Ishikawa (cell line): ENCODE measurements around the gene GATA3.

Source experiments
- CEBPB ChIP-seq: IDR thresholded peaks from 2 replicates; pipeline ENCODE4 v1.6.1; 2012
- CREB1 ChIP-seq: IDR thresholded peaks from 2 replicates; pipeline ENCODE4 v1.6.1; 2012; ENCODE audit warnings: low read depth
- EGR1 ChIP-seq: IDR thresholded peaks from 2 replicates; pipeline ENCODE4 v1.6.1; 2012
- EP300 ChIP-seq: IDR thresholded peaks from 2 replicates; pipeline ENCODE4 v1.6.1; 2012; ENCODE audit warnings: borderline replicate concordance
- FOXM1 ChIP-seq: IDR thresholded peaks from 2 replicates; pipeline ENCODE4 v1.6.1; 2012; ENCODE audit warnings: low read depth, borderline replicate concordance
- MAX ChIP-seq: IDR thresholded peaks from 2 replicates; pipeline ENCODE4 v1.6.1; 2012
- NFIC ChIP-seq: IDR thresholded peaks from 2 replicates; pipeline ENCODE4 v1.6.1; 2012
- RAD21 ChIP-seq: IDR thresholded peaks from 2 replicates; pipeline ENCODE4 v1.6.1; 2012; ENCODE audit warnings: low read depth
- TAF1 ChIP-seq: IDR thresholded peaks from 2 replicates; pipeline ENCODE4 v1.6.1; 2012; ENCODE audit warnings: low read depth, mild to moderate bottlenecking
- TCF12 ChIP-seq: IDR thresholded peaks from 2 replicates; pipeline ENCODE4 v1.6.1; 2012; ENCODE audit warnings: low read depth
- TEAD4 ChIP-seq: IDR thresholded peaks from 2 replicates; pipeline ENCODE4 v1.6.1; 2012
- YY1 ChIP-seq: IDR thresholded peaks from 2 replicates; pipeline ENCODE4 v1.6.1; 2012; ENCODE audit warnings: low read depth
- ZBTB7A ChIP-seq: IDR thresholded peaks from 2 replicates; pipeline ENCODE4 v1.6.1; 2012; ENCODE audit warnings: low read depth
- TF ChIP-seq, protein P1 (sequence below): IDR thresholded peaks from 2 replicates; pipeline ENCODE4 v1.6.1; 2012
- TF ChIP-seq, protein P2 (sequence below): IDR thresholded peaks from 2 replicates; pipeline ENCODE4 v1.6.1; 2012; ENCODE audit warnings: low read depth, mild to moderate bottlenecking

GATA3 gene

GRCh38 chr10:8103543-8103942, 49.1 kb downstream of the GATA3 start:
- TF ChIP-seq ZBTB7A: no peak
- no peak for TF ChIP-seq EP300
- TF ChIP-seq TEAD4: no peak
- TF ChIP-seq CEBPB: no peak
- no peak for TF ChIP-seq YY1
- no peak for TF ChIP-seq CREB1

DNA sequence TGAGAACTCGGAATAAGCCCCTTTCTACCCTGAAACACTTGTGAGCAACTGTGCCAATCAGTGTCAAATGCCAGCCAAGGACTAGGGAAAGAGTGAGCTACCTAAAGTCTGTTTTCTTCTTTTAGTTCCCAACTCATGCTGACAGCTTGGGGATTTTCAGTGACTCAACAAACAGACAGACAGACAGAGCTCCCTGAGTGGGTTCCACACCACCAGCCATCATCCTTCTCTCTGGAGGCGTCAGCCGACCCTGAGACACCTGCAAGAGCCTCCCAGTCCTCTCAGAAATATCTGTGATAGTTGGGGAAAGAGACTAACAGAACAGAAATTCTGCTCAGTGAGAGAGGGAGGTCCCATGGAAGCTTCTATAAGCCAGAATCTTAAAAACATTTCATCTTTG, 49.5 kb downstream of the GATA3 start:
- TF ChIP-seq NFIC: no peak

DNA sequence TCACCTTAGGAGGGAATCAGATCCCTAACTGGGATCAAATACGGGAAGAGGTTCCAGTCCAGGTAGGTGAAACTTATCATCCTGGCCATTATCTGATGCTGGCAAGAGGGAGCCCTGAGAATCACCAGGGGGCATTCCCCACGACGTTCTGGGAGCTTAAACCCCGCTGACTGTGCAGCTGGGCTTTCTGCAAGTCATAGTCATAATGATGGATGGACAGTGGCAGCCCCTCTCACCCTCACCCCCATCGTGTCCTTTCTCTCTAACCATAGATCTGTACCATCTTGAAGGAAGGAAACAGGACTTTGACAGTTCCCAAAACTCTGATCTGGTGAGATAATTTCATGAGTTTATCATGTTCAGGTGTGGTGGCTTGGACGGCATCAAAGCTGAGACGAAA, 50.2 kb downstream of the GATA3 start:
- TF ChIP-seq ZBTB7A: no peak
- TF ChIP-seq, protein P1, sequence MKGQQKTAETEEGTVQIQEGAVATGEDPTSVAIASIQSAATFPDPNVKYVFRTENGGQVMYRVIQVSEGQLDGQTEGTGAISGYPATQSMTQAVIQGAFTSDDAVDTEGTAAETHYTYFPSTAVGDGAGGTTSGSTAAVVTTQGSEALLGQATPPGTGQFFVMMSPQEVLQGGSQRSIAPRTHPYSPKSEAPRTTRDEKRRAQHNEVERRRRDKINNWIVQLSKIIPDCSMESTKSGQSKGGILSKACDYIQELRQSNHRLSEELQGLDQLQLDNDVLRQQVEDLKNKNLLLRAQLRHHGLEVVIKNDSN: no peak
- no peak for TF ChIP-seq CREB1
- no peak for TF ChIP-seq EGR1
- no peak for TF ChIP-seq RAD21

GRCh38 chr10:8105932-8106331, 51.4 kb downstream of the GATA3 start:
- no peak for TF ChIP-seq EP300
- no peak for TF ChIP-seq CEBPB
- no peak for TF ChIP-seq CREB1
- TF ChIP-seq RAD21: no peak
- TF ChIP-seq, protein P2, sequence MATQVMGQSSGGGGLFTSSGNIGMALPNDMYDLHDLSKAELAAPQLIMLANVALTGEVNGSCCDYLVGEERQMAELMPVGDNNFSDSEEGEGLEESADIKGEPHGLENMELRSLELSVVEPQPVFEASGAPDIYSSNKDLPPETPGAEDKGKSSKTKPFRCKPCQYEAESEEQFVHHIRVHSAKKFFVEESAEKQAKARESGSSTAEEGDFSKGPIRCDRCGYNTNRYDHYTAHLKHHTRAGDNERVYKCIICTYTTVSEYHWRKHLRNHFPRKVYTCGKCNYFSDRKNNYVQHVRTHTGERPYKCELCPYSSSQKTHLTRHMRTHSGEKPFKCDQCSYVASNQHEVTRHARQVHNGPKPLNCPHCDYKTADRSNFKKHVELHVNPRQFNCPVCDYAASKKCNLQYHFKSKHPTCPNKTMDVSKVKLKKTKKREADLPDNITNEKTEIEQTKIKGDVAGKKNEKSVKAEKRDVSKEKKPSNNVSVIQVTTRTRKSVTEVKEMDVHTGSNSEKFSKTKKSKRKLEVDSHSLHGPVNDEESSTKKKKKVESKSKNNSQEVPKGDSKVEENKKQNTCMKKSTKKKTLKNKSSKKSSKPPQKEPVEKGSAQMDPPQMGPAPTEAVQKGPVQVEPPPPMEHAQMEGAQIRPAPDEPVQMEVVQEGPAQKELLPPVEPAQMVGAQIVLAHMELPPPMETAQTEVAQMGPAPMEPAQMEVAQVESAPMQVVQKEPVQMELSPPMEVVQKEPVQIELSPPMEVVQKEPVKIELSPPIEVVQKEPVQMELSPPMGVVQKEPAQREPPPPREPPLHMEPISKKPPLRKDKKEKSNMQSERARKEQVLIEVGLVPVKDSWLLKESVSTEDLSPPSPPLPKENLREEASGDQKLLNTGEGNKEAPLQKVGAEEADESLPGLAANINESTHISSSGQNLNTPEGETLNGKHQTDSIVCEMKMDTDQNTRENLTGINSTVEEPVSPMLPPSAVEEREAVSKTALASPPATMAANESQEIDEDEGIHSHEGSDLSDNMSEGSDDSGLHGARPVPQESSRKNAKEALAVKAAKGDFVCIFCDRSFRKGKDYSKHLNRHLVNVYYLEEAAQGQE: no peak
- TF ChIP-seq TCF12: no peak
- TF ChIP-seq MAX: no peak
- no peak for TF ChIP-seq ZBTB7A
- no peak for TF ChIP-seq NFIC

DNA sequence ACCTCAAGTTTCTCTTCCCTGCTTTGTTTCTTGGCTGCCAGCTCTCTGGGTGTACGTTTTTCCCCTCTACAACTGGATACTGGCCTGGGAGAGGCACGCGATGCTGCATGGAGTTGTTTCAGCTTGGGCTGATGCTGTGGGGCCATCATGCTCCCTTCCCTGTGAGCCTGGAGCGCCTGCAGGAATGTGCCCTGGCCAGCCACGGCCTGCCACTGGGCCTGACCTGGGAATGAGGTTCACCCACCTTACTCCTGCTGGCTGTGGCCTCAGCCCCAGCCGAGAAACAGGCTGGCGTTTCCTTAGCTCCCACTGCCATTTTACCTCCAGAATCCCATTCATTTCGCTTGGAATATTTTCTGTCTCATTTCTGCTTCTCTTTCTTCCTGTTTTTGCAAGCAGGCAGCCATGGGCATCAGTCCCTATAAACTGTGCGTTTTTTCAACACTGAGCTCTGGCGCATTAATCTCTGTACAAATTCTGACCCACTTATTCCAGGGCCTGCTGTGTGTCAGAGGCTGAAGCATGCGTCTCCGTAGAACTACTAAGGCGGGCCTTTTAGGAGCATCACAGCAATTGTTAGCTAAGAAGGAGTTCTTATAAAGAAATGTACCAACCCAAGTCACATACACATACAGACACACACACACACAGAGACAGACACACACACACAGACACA, 57.9 kb downstream of the GATA3 start:
- TF ChIP-seq CEBPB (no peak), MAX (no peak), TEAD4 (no peak), NFIC (no peak), TAF1 (no peak), YY1 (no peak), EGR1 (no peak), RAD21 (no peak), TCF12 (no peak), EP300 (no peak), CREB1 (no peak), ZBTB7A (no peak), FOXM1 (no peak)
- TF ChIP-seq, protein P2: no peak
- TF ChIP-seq, protein P1: no peak

DNA sequence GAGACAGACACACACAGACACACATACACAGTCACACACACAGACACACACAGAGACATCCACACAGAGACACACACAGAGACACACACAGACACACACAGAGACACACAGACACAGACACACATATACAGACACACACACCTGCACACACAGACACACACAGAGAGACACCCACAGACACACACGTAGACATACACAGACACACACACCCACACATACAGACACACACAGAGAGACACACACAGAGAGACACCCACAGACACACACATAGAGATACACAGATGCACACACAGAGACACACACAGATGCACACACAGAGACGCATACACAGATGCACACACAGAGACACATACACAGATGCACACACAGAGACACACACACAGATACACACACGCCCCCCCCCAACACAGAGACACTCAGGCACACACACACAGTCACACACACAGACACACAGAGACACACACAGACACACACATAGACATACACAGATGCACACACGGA, 58.5 kb downstream of the GATA3 start:
- TF ChIP-seq, protein P1: no peak
- no peak for TF ChIP-seq EP300
- no peak for TF ChIP-seq TAF1
- no peak for TF ChIP-seq TEAD4
- TF ChIP-seq CEBPB: no peak
- TF ChIP-seq NFIC: no peak
- no peak for TF ChIP-seq FOXM1
- no peak for TF ChIP-seq RAD21
- TF ChIP-seq MAX: no peak
- TF ChIP-seq ZBTB7A: no peak
- no peak for TF ChIP-seq EGR1
- no peak for TF ChIP-seq CREB1
- TF ChIP-seq, protein P2: no peak
- no peak for TF ChIP-seq YY1
- no peak for TF ChIP-seq TCF12
